Forelimb muscle (tissue), 1 donor: ENCODE results near the gene SCGB1C2. TPM values are rescaled to one million over a fixed set of nuclear protein-coding genes. Genes with fewer than 3 reads are reported as not detected.
"Not testable (repeated sequence)": the region's sequence is repeated elsewhere in the genome, so short reads cannot be mapped to it uniquely, and the experiment has no call there.

Experiments used
- DNase-seq: peaks from one replicate; pipeline ENCODE4 v3.0.0-alpha.2; 2013; ENCODE audit warnings: low read depth
- polyA plus RNA-seq: library from polyadenylated mRNA; unstranded; fragments of 120-200 nt; gene quantifications from one replicate; pipeline ENCODE4 v1.2.1, GENCODE V29; 2013; ENCODE audit not compliant: insufficient read length

The SCGB1C2 gene
- not detected for polyA plus RNA-seq

DNA sequence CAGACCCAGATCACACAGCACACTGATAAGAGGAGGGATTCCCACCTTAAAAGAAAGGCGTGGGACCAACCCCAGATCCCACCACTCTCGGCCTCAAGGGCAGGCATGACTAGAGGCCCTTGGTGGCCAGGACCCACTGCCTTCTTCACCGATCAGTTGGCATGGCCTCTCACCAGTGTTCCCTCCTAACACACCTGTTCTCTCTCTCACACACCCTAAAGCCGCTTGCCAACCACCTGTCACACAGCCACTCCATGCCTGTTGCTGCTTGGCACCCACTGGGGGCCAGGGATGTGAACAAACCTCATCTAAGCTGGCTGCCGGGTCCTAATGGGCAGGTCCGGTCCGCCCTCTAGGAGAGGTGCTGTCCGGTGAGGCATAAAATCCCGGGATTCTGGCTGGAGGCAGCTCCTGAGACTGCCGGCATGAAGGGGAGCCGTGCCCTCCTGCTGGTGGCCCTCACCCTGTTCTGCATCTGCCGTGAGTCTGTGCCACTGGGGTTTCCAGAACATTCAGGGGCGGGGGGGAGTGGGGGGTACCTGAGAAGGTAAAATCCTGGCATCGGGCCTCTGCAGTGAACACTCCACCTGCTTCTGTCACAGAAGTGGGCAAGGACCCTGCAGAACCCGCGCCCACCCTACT is at the start of gene SCGB1C2:
SCGB1C2 (plus strand) TSS at position 404 of the 642 bp plus-strand sequence; CDS start at position 426, 22 bp downstream.
- not testable (repeated sequence) for DNase-seq

DNA sequence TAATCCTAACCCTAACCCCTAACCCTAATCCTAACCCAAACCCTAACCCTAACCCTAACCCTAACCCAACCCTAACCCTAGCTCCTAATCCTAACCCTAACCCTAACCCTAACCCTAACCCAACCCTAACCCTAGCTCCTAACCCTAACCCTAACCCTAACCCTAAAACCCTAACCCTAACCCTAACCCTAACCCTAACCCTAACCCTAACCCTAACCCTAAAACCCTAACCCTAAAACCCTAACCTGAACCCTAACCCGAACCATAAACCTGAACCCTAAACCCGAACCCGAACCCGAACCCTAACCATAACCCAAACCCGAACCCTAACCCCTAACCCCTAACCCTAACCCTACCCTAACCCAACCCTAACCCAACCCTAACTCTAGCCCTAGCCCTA is 24.3 kb upstream of the SCGB1C2 start:
- not testable (repeated sequence) for DNase-seq

DNA sequence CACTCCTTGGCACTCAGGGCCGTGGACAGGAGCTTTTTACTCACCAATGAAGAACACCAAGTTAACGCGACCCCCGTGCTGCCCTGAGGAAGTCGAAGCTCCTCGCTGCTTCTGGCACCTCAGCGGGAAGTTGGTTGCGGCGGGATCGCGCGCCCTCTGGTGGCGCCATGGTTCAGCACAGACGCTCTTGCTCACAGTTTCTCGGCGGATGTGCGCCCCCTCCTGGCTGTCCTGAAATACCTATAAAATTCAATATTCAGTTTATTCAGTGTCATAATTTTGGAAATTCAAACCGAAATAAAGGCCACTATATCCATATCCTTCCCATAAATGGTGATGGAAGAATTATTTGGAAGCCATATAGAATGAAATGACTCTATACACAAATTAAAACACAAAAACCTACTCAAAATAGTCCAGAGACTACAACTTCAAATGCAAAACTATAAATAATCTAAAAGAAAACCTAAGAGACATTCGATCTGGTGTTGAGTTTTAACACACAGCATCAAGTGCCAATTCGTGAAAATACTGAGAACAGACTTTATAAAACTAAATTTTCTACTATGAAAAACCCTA is 18.9 kb upstream of the SCGB1C2 start:
- DNase-seq, result not testable (repeated sequence)

DNA sequence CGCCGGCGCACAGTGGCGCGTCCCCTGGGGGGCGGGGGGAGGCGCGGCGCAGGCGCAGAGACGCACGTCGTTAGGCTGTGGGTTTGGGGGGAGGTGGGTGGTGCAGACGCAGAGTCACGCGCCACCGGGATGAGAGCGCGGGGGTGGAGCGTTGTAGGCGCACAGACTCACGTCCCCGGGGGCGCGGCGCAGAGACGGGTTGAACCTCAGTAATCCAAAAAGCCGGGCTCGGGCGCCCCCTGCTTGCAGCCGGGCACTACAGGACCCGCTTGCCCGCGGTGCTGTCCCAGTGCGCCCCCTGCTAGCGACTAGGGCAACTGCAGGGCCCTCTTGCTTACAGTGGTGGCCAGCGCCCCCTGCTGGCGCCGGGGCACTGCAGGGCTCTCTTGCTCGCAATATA is 3.4 kb upstream of the SCGB1C2 start:
- not testable (repeated sequence) for DNase-seq

DNA sequence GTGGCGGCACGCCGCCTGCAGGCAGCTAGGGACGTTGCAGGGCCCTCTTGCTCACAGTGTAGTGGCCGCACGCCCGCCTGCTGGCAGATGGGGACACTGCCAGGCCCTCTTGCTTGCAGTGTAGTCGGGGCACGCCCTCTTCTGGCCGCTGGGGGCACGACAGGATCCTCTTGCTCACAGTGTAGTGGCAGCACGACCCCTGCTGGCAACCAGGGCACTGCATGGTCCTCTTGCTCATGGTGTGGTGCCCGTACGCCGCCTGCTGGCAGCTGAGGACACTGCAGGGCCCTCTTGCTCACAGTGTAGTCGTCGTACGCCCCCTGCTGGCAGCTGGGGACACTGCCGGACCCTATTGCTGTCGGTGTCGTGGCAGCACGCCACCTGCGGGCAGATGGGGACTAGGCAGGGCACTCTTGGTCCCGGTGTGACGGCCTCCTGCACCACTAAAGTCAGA is 3.0 kb upstream of the SCGB1C2 start:
- DNase-seq, result not testable (repeated sequence)

DNA sequence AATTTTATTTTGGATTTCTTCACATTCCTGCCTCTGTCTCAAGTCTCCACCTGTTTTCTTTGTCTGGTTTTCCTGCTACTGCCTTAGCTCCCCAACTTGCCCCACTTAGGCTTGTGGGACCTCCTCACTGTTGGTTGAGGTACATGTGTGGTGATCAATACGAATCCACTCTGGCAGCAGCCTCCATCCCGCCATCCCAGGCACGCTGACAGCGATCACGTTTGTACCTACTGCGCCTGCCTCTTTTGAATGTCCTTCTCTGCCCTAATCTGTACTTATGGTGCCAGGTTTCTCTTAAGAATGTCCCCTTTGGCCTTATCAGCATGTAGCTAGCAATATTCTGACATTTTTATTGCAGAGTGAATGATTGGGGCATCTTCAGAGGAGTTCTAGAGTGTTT is 2.3 kb upstream of the SCGB1C2 start:
- not testable (repeated sequence) for DNase-seq

DNA sequence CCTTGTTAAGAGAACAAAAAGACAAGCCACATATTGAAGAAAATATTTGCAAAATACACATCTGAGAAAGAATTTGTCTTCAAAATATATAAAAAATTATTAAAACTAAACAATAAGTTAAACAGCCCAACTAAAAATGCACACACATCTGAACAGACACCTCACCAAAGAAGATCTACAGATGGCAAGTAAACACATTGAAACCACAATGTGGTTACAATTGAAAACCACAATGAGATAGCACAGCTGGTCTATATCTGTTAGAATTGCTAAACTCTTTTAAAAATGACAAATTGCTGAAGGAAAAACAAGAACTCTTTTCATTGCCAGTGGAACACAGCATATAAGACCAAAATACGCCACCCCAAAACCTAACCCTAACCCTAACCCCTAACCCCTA is 1.5 kb upstream of the SCGB1C2 start:
- not testable (repeated sequence) for DNase-seq

DNA sequence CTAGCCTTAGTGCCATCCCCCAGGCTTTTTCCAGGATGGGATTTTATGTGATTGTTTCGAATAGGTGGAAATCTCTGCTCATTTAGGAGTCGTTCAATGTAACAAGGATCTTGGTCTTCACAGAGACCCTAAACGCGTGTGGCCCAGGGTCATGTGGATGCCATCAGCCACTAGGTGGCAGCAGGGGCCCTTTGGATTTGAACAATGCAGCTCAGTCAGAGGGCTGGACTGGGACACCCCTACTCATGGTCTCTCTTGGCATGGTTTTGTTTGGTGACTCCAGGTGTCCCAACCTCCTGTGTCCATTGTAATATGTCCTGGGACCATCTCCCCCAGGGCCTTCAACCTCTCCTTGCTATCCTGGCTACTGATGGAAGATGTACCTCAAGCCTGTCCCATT is 838 bp upstream of the SCGB1C2 start:
- DNase-seq, result not testable (repeated sequence)

DNA sequence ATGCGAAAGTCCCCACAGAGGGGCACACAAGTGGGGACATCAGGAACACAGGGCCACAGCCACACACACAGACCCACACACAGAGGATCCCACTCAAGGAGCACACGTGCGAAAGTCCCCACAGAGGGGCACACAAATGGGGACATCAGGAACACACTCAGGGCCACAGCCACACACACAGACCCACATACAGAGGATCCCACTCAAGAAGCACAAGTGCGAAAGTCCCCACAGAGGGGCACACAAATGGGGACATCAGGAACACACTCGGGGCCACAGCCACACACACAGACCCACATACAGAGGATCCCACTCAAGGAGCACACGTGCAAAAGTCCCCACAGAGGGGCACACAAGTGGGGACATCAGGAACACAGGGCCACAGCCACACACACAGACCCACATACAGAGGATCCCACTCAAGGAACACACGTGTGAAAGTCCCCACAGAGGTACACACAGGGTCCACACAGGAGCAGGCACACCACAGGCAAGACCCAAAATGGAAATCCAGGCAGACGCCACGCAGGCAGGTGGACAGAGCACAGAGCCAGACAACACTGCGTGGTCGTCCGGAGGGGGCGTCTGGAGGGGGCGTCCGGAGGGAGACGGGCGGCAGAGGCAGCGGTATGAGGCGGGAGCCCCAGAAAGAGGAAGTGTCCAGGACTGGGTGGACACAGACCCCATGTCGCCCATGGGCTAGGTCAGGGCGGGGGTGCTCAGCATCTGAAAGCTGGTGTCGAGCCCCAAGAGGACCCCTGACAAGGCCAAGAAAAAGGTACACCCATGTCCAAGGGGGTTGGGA is 2.2 kb downstream of the SCGB1C2 start:
- DNase-seq, result not testable (repeated sequence)

DNA sequence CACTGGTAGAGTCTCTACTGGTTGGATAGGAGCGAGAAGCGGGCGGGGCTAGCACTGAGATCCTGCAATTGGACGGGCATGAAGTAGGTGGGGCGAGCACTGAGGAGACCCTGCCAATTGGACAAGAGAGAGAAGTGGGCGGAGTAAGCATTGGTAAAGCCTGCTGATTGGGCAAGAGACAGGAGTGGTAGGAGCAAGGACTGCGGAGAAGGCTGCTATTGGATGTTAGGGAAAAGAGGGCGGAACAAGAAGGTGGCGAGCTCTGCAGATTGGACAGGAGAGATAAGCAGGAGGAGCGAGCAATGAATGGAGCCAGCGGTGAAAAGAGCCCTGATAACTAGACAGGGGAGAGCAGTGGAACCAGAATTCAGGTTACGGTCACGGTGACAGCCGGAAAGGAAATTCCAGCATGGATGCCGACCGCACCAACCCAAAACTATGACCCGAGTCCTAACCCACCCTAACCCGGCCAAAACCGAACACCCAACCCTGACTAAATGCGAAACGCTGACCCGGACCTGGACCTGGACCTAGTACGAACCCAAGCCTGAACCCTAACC is 4.8 kb downstream of the SCGB1C2 start:
- DNase-seq, result no peak

DNA sequence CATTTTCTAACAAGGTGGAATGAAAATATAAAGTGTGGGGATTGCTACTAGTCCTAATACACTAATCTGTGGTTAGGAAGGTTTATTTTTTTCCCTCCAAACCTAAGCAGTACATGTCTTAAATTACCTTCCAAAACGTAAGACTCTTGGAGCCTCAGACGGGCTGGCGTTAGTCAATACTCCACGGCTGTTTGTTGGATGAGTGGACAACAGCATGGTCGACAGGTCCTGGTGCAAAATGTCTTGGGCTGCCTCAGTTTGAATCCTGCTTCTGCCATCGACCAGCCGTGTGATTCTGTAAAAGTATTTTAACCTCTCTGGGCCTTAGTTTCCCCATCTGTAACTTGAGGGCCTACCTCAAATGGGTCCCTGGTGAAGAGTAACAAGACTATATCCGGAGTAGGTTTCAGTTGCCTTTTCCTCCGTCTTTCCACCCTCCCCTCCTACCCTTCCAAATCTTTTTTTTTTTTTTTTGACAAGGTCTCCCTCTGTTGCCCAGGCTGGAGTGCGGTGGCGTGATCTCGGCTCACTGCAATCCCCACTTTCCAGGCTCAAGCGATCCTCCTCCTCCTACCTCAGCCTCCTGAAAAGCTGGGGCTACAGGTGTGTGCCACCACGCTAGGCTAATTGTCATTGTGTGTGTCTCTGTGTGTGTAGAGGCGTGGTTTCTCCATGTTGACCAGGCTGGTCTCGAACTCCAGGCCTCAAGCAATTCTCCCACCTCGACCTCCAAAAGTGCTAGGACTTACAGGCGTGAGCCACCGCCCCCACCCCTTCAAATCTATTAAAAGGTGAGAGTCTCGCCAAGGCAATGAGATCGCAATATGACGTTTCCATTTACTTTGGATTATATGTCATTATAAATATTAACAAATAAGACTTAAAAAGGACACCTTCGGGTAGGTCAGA is 5.8 kb downstream of the SCGB1C2 start:
- DNase-seq, result no peak

DNA sequence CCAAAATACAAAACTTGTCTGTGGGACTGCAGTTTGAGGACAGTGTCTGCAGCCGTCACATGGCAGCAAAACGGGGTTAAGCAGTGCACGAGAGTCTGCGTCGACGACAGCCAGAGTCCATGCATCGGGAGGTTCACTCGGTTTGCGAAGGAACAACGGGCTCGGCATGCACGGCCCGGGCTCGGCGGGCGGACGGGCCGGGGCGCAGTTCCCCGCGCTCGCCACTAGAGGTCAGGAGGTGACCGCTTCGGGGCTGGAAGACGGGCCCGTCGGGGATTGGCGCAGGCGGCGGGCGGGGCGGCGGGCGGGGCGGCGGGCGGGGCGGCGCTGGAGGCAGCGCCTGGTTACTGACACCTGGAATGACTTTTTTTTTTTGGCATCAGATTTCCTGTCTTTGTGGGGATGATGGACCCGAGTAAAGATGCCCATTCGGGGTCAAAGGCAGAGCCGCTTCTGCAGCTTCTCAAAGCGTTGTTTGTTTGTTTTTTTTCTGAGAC is 6.5 kb downstream of the SCGB1C2 start:
- DNase-seq, result no peak

DNA sequence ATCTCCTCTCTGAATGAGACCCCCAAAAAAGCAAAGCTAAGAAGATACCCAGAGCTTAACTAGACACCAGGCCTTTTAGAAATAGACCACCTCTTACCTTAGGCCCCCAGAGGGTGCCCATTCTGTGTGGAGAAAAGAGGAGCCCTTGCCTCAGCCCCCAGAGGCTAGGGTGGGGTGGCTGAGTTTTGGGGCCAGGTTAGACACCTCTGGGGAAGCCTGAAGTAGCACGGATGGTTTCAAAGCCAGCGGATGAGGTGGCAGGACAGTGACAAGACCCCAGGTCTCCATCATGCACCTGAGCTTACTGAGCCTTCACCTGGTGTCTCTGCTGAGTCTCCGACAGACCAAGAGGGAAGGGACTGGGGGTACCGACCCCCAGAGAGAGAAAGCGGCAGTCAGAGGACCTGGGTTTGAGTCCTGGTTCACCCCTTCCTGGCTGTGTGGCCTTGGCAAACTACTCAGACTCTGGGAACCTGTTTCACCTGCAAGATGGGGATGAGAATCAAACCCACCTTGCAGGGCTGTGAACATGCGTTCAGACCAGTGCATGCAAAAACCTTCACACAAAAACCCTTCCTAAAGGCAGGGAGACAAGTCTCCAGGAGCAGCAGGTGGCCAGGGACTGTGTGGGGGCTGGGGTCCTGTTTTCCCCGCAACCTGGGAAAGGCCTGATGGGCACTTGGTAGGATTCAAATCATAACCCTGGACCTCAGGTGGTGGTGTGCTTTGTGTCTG is 7.7 kb downstream of the SCGB1C2 start:
- no peak for DNase-seq

DNA sequence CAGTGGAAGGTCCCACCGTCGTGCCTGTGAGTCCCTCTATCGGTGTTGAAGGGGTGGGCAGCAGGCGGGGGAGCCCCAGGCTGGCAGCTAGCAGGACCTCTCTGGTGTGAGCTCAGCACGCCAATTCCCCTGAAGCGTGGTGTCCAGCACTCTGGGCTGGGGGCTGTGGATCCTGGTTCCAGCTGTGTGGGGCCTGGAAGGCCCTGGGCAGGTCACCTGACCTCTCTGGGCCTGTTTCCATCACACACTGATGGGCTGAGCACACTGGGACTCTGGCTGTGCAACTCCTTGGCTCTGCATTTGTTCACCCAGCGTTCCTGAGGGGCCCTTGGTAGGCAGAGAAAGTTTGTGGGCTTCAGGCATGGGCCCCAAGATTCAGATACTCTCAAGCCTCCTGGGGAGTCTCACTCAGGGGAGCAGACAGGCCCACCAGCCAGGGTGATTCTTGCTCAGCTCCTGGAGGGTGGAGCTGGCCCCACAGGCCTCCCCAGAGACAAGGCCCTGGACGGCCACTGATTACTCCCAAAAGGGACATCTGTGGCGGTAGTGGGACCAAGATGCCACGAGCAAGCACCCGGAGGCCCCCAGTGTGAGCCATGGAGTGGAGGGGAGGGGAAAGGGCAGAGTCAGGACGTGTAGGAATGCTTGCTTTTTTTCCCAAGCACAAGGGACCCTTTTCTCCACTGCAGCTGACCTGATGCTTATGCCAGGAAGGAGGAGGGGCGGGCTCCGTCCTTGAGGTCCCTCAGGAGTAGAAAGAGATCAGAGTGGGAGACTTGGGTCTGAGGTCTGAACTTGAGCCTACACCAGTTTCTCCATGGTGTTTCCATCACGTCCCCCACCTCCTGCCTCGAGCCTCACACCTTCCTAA is 8.5 kb downstream of the SCGB1C2 start:
- DNase-seq, result no peak

DNA sequence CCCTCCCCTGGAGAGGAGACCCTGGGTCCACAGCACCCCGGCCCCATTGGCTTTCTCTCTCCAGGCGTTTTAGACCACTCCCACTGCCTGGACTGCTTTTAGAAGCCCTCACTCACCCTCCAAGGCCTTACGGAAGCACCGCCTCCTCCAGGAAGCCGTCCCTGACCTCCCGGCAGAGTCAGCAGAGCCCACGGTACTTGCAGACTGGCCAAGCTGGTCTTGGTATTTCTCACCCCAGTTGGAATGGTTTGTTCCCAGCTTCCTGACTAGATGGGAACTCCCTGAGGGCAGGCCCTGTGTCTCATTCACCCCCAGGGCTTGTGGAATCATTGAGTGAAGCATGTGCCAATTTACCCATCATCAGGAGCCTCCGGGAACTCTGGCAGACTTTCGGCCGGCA is 9.2 kb downstream of the SCGB1C2 start:
- no peak for DNase-seq

DNA sequence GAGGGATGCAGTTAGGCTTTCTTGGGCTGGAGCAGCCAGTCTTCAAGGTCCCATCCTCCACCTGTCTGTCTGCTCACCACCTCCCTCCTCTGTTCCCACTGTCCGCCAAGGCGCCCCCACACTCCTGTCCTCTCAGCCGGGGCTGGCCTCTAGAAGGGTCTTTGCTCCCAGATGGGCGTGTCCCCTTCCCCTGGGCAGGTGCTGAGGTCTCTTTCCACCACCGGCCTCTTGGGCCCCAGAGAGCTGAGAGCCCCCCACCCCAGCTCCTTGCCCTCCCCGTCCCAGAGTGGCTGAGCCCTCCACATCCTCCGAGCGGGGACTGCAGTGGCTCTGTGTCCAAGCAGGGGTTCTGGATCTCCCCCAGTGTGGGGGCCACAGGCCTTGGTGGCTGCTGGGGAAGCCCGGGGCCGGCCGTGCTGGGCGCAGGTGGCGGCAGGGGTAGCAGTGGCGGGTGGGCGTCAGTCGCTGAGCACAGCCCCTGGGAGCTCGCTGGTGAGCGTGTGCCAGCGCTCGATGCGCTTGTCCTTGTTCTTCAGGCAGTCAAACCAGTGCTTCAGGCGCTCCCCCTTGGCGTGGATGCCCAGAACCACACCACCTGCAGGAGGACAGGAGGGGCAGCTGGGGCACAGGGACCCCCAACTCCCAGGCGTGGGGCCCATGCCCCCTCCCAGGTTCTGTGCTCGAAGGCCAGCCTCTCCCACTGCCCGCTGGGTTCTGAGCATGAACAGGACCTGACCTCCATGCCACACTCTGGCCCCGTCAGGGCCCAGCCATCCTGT is 9.8 kb downstream of the SCGB1C2 start:
- no peak for DNase-seq

DNA sequence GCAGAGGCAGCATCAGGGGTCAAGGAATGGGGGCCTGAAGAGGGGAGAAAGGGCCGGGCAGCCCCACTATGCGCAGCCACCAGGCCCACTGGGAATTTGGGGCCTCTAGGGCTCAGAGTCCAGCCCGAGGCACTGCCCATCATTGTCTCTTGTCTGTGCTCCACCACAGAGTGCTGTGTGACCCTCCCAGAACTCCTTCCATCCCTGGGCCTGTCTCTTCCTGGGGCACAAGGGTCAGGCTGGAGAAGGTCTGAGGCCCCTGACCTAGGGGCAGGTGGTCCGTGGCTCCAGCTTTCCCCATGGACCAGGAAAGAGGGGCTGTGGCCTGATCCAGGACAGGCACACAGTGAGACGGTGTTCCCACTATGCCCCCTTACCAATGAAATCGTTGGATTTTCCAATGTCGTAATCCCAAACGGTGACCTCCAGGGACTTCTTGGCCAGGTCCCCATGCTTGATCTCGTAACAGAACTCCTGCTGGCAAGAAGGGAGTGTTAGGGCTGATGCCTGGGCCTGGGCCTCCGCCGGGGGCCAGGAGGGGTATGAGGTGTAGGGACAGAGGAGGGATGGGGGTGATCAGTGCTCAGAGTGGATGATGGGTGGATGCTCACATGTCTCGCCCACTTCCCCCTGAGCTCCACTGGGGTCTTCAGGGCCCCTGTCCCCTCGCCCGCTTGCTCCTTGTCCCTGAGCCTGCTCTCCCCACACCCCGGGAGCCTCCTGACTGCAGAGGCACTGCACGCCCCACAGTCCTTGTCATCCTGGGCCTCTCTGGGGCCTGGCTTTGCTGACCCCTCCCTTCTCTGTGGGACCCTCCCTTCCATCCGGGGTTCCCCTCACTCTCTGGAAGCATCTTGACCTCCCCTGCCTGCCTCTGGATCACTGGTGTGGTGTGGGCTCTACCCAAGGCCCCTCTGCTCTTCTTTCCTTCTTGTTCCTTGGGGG is 10.7 kb downstream of the SCGB1C2 start:
- no peak for DNase-seq
